ENCODE results near the gene PLPPR3.
"Not testable (repeated sequence)": the region's sequence is repeated elsewhere in the genome, so short reads cannot be mapped to it uniquely, and the experiment has no call there.

Gene PLPPR3

DNA sequence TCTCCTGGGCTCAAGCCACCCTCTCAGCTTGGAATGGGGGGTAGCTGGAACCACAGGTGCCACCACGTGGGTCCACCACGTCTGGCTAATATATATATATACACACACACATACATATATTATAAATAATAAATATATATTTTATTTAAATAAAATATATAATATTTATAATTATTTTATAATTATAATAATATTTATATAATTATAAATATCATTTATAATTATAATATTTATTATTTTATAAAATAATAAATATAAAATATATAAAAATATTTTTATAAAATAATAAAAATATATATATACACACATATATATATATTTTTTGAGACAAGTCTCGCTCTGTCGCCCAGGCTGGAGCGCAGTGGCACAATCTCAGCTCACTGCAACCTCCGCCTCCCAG is 32.8 kb upstream of the PLPPR3 start:
- no peak for DNase-seq (ENCODE audit: low read depth, low spot score)

- DNase-seq (ENCODE audit: low read depth, low spot score) = not testable (repeated sequence)
Observed at GRCh38 chr19:853614-854220, 32.0 kb upstream of the PLPPR3 start.

DNA sequence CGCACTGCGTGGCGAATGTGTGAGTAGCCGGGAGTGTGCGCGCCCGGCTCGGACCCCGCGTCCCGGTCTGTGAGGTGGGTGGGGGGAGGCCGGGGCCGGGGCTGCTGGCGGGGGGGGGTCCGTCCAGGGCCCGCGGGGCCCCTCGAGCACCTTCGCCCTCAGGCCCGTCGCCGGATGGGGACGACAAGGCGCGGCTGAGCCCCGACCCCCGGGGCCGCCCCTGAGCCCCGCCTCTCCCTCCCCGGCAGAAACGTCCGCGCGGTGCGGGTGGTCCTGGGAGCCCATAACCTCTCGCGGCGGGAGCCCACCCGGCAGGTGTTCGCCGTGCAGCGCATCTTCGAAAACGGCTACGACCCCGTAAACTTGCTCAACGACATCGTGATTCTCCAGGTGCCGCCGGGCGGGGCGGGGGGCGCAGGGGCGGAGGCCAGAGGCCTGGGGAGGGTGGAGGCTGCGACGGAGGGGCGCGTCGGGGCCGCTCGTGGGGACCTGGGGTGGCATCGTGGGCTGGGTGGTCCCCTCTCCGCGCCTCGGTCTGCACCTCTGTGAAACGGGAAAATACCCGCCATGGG is 31.3 kb upstream of the PLPPR3 start:
- no peak for DNase-seq (ENCODE audit: low read depth, low spot score)

DNA sequence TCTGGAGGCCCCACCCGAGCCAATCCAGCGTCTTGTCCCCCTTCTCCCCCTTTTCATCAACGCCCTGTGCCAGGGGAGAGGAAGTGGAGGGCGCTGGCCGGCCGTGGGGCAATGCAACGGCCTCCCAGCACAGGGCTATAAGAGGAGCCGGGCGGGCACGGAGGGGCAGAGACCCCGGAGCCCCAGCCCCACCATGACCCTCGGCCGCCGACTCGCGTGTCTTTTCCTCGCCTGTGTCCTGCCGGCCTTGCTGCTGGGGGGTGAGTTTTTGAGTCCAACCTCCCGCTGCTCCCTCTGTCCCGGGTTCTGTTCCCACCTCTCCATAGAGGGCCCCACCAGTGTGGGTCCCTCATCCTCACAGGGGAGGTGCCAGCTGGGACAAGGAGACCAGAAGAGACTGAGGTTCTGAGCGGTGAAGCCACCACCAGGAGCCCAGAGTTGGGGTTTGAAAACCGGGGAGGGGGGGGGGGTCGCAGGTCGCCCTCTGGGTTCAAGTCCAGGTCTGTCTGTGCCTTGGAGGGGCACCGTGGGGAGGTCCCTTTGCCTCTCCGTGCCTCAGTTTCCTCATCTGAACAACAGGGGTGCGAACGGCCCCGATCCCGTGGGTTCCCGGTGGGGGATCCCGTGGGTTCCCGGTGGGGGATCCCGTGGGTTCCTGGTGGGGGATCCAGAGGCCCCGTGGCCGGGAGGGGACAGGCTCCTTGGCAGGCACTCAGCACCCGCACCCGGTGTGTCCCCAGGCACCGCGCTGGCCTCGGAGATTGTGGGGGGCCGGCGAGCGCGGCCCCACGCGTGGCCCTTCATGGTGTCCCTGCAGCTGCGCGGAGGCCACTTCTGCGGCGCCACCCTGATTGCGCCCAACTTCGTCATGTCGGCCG is 30.6 kb upstream of the PLPPR3 start, which contains the start of gene ELANE:
Gene ELANE (plus strand): TSS at position 168 of the 878 bp plus-strand sequence. CDS start 26 bp downstream, at position 194.
- no peak for DNase-seq (ENCODE audit: low read depth, low spot score)

- DNase-seq (ENCODE audit: low read depth, low spot score) = no peak
Observed at GRCh38 chr19:850979-851335, 29.2 kb upstream of the PLPPR3 start.

- peak; percentile 94 for DNase-seq (ENCODE audit: low read depth, low spot score)
Observed at GRCh38 chr19:850221-850978, 28.6 kb upstream of the PLPPR3 start.

DNA sequence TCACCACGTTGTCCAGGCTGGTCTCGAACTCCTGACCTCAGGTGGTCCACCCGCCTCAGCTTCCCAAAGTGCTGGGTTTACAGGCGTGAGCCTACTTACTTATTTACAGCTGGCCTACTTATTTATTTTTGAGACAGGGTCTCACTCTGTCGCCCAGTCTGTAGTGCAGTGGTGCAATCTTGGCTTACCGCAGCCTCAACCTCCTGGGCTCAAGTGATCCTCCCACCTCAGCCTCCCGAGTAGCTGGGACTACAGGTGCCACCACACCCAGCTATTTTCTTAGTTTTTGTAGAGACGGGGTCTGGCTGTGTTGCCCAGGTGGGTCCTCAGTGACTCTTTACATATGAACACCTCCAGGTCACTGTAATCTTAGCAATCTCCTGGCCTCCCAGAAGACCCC is 27.4 kb upstream of the PLPPR3 start:
- not testable (repeated sequence) for DNase-seq (ENCODE audit: low read depth, low spot score)

- DNase-seq (ENCODE audit: low read depth, low spot score) = no peak
Observed at GRCh38 chr19:848386-848921, 26.7 kb upstream of the PLPPR3 start.

GRCh38 chr19:845707-846521 is 24.2 kb upstream of the PLPPR3 start:
- DNase-seq (ENCODE audit: low read depth, low spot score) = no peak

- DNase-seq (ENCODE audit: low read depth, low spot score) = no peak
Observed at GRCh38 chr19:844546-844971, 22.8 kb upstream of the PLPPR3 start.

DNA sequence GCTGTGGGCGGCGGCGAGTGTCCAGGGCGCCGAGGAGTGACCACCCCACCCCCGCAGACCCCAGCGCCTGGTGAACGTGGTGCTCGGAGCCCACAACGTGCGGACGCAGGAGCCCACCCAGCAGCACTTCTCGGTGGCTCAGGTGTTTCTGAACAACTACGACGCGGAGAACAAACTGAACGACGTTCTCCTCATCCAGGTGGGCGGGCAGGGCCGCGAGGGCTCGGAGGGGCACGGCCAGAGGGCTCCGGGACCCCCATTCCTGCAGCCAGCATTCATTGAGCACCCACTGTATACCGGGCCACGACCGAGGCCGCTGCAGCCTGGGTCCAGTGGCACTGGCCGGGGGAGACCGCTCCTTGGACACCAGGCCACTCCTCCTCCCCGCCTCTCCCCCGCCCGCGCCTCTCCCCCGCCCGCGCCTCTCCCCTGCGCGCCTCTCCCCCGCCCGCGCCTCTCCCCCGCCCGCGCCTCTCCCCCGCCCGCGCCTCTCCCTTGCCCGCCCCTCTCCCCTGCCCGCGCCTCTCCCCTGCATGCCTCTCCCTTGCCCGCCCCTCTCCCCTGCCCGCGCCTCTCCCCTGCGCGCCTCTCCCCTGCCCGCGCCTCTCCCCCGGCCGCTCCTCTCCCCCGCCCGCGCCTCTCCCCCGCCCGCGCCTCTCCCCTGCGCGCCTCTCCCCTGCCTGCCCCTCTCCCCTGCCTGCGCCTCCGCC is 22.2 kb upstream of the PLPPR3 start:
- no peak for DNase-seq (ENCODE audit: low read depth, low spot score)

DNA sequence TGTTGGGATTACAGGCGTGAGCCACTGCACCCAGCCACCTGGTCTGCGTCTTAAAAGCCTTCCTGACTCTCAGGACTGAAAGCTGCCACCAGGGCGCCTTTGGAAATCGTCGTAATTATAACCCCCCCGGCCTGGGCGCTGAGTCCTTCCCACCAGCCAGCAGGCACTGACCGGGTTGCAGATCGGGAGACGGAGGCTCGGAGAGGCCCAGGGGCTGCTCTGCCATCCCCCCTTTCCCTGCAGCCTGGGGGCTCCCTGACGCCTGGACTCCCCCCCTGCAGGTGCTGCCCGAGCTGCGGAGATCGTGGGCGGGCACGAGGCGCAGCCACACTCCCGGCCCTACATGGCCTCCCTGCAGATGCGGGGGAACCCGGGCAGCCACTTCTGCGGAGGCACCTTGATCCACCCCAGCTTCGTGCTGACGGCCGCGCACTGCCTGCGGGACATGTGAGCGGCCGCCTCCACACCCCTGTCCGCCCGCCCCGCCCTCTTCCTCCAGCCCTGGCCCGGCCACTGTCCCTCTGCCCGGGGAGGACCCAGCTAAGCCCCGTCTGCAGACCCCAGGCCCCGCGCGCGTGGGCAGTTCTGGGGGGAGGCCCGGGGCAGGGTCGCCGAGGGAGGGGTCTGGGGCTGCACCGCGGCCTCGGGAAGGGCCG is 21.6 kb upstream of the PLPPR3 start:
- peak; percentile 53 for DNase-seq (ENCODE audit: low read depth, low spot score)

DNA sequence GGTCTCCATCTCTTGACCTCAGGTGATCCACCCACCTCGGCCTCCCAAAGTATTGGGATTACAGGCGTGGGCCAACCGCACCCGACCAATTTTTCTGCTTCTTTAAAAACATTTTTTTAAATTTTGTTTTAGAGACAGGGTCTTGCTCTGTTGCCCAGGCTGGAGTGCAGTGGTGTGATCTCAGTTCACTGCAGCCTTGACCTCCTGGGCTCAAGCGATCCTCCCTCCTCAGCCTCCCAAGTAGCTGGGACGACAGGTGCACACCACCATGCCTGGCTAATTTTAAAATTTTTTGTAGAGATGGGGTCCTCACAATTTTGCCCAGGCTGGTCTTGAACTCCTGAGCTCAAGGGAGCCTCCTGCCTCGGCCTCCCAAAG is 21.0 kb upstream of the PLPPR3 start:
- DNase-seq (ENCODE audit: low read depth, low spot score) = not testable (repeated sequence)

GRCh38 chr19:840519-841206 is 18.9 kb upstream of the PLPPR3 start, which contains the start of gene PRTN3:
PRTN3 (plus strand) TSS chr19:840999; CDS start chr19:841009, 10 bp downstream.
- DNase-seq (ENCODE audit: low read depth, low spot score) = no peak

DNA sequence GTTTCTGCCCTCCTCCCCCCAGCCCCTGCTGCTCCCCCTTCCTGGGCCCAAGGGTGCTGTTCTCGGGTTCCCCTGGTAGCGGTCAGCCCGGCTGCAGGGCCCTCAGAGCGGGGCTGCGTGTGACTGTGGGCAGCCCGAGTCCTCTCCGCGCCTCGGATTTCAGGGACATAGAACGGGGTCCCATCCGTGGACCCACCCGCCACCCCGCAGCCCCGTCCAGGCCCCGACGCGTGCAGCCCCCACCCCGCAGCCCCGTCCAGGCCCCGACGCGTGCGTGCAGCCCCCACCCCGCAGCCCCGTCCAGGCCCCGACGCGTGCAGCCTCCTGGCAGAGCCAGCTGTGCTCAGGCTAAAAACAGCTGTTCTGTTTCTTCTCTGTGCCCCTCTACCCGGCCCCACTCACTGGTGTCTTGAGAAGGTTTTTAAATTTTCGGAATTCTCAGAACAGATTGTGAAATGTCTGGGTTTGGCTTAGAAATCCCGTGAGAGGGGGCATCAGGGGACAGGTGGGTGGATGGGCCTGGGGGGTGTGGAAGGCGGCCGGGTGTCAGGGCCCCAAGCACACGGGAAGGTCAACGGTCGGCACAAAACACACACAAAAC is 13.6 kb upstream of the PLPPR3 start:
- DNase-seq (ENCODE audit: low read depth, low spot score) = no peak

GRCh38 chr19:834216-834615 is 12.5 kb upstream of the PLPPR3 start:
- no peak for DNase-seq (ENCODE audit: low read depth, low spot score)

DNA sequence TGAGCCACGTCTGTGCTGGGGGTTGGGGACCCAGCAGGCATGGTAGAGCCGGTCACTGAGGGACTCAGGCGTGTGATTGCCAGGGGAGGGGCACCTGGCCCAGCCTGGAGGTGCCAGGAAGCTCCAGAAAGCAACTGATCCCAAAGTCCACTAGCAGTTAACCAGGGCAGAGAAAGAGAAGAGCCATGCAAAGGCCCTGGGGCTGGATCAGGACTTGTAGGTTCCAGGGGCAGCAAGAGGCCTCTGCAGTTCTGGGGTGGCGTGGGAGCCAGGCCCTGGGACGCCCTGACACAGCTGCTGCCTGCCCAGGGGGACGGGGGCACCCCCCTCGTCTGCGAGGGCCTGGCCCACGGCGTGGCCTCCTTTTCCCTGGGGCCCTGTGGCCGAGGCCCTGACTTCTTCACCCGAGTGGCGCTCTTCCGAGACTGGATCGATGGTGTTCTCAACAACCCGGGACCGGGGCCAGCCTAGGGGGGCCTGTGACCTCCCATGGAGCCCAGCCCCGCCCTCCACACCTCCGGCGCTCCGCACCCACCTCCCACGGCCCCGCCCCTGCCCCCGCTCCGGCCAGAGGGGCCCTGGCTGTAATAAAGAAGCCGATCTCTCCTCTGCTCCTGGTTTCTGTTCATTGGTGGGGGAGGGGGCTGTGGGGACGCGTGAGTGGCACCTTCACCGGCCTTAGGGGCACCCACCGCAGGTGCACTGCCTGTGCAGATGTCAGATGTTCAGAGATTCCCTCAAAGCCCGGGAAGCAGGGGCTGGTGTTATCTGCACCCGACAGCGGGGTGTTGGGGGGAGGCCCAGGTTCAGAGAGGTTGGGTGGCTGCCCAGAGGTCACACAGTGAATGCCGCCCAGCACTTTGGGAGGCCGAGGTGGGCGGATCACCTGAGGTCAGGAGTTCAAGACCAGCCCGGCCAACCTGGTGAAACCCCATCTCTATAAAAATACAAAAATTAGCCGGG is 9.9 kb upstream of the PLPPR3 start:
- no peak for DNase-seq (ENCODE audit: low read depth, low spot score)

Data from ELF-1 (cell line).